Endodermal cell (in vitro differentiated cells): Measurements from ENCODE around the gene TMEM8B. TPM values are rescaled to one million over a fixed set of nuclear protein-coding genes. Genes with fewer than 3 reads are reported as not detected.

ENCODE experiments used
- DNase-seq: peaks from one replicate; pipeline ENCODE4 v3.0.0-alpha.2; 2017
- H3K27ac ChIP-seq: 2 replicates; pipeline ENCODE4 v1.5.1; 2013; ENCODE audit warnings: mild to moderate bottlenecking, low read depth, low read length, moderate library complexity
- H3K27me3 ChIP-seq: 2 replicates; pipeline ENCODE4 v1.6.1; 2013; ENCODE audit warnings: mild to moderate bottlenecking, low read length, moderate library complexity; ENCODE audit not compliant: insufficient read depth, control insufficient read depth, poor library complexity, severe bottlenecking
- H3K36me3 ChIP-seq: 2 replicates; pipeline ENCODE4 v1.7.0; 2013; ENCODE audit warnings: mild to moderate bottlenecking, low read length, moderate library complexity; ENCODE audit not compliant: control insufficient read depth, insufficient read depth
- H3K4me1 ChIP-seq: one replicate; pipeline ENCODE4 v1.7.0; 2013; ENCODE audit warnings: low read length; ENCODE audit not compliant: control insufficient read depth, insufficient read depth
- H3K4me3 ChIP-seq: 2 replicates; pipeline ENCODE4 v1.5.1; 2013; ENCODE audit warnings: mild to moderate bottlenecking, low read length, moderate library complexity
- H3K9ac ChIP-seq: 2 replicates; pipeline ENCODE4 v1.6.1; 2013; ENCODE audit warnings: mild to moderate bottlenecking, low read length, moderate library complexity; ENCODE audit not compliant: poor library complexity, severe bottlenecking; ENCODE audit errors: extremely low read depth
- H3K9me3 ChIP-seq: 2 replicates; pipeline ENCODE4 v1.6.1; 2013; ENCODE audit warnings: mild to moderate bottlenecking, low read length, moderate library complexity; ENCODE audit not compliant: control insufficient read depth
- H3K27ac Mint-ChIP-seq: 2 replicates; pipeline ENCODE4 v1.8.0; 2020; ENCODE audit warnings: mixed read lengths
- H3K27me3 Mint-ChIP-seq: 2 replicates; pipeline ENCODE4 v1.8.0; 2021; ENCODE audit warnings: mild to moderate bottlenecking, mixed read lengths; ENCODE audit not compliant: insufficient read depth
- H3K36me3 Mint-ChIP-seq: 2 replicates; pipeline ENCODE4 v1.8.0; 2020; ENCODE audit warnings: low read depth, mixed read lengths
- H3K4me1 Mint-ChIP-seq: 2 replicates; pipeline ENCODE4 v1.8.0; 2020; ENCODE audit warnings: mixed read lengths
- H3K4me3 Mint-ChIP-seq: 2 replicates; pipeline ENCODE4 v1.8.0; 2020; ENCODE audit warnings: mild to moderate bottlenecking, moderate library complexity, mixed read lengths
- H3K9me3 Mint-ChIP-seq: 2 replicates; pipeline ENCODE4 v1.8.0; 2020; ENCODE audit warnings: mild to moderate bottlenecking, mixed read lengths
- WGBS, 2 experiments: methylation state at CpG; one replicate each; pipeline versions ENCODE4 v1.1.5 to v1.1.7; 2013; ENCODE audit warnings: missing lambda C conversion rate in 2 of 2, mixed read lengths in 1 of 2; ENCODE audit not compliant: insufficient coverage in 1 of 2, insufficient read length in 1 of 2; 5-methylcytosine and 5-hydroxymethylcytosine counted together
- total RNA-seq, 2 donors: library from RNA; stranded (reverse); fragmentation: NEBNext Ultra II Directional in 1 of 2; extraction: Animal tissue kit (Norgen Biotek cat#: 25700) in 1 of 2; gene quantifications; 2 replicates in 1 of 2; 3 replicates in 1 of 2; pipeline ENCODE4 v1.2.1, GENCODE V29; 2021
- TF ChIP-seq, protein P1 (sequence below): fragments of 200-600 bp; sonication (generic); conservative IDR thresholded peaks from 2 replicates; pipeline ENCODE4 v1.5.0; 2021; ENCODE audit warnings: antibody characterized with exemption, mild to moderate bottlenecking

The TMEM8B gene
- total RNA-seq, 2 donors from 2014 or later = 12.8 to 18.3 TPM

DNA sequence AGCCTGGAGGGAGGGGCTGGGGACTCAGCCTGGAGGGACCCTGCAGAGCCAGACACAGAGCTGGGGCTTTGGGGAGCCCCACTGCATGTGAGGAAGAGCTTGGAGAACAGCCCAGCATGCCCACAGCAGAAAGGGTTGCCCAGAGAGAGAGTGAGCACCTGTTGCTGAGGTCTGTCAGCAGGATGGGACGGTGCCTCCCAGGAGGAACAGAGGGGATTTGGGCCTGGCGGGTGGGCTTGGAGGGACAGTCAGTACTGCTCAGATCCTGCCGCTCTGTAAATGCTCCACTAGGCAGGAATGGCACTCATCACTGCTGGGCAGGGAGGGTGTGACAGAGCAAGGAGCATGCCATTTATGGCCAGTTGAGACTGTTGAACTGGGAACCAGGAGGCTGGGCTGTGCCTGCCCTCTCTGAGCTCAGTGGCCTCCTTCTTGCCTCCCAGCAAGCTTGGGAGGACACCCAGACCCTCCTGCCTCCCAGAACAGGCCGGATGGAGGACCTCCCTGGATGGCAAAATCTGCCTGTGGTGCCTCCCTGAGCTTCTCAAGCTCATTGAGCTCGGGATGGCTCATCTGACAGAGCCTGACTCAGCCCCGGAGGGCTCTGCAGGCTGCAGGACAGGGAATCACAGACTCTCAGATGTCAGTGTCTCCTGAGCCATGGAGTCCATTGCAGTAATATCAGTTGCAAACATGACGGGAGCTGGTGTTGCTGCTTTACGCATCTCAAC, 76.2 kb downstream of the TMEM8B start:
- Histone ChIP-seq H3K4me1 (peaks cover 13% of the 10 kb centered on the region), H3K36me3 (no peaks in the 10 kb centered on the region), H3K9ac (no peak overlapping the region), H3K27me3 (peaks cover 8% of the 10 kb centered on the region), H3K4me3 (no peak overlapping the region), H3K27ac (no peak overlapping the region), H3K9me3 (no peaks in the 10 kb centered on the region)
- Mint-ChIP-seq H3K36me3 (no peaks in the 10 kb centered on the region), H3K27me3 (peaks cover 21% of the 10 kb centered on the region), H3K4me3 (no peak overlapping the region), H3K9me3 (no peaks in the 10 kb centered on the region), H3K4me1 (peaks cover 29% of the 10 kb centered on the region), H3K27ac (no peak overlapping the region)
- peak; percentile 59 for DNase-seq
- TF ChIP-seq, protein P1, sequence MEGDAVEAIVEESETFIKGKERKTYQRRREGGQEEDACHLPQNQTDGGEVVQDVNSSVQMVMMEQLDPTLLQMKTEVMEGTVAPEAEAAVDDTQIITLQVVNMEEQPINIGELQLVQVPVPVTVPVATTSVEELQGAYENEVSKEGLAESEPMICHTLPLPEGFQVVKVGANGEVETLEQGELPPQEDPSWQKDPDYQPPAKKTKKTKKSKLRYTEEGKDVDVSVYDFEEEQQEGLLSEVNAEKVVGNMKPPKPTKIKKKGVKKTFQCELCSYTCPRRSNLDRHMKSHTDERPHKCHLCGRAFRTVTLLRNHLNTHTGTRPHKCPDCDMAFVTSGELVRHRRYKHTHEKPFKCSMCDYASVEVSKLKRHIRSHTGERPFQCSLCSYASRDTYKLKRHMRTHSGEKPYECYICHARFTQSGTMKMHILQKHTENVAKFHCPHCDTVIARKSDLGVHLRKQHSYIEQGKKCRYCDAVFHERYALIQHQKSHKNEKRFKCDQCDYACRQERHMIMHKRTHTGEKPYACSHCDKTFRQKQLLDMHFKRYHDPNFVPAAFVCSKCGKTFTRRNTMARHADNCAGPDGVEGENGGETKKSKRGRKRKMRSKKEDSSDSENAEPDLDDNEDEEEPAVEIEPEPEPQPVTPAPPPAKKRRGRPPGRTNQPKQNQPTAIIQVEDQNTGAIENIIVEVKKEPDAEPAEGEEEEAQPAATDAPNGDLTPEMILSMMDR = no peak
- WGBS, 2 experiments = 89 to 91% methylated on average over 7 to 8 of the region's 8 CpGs

DNA sequence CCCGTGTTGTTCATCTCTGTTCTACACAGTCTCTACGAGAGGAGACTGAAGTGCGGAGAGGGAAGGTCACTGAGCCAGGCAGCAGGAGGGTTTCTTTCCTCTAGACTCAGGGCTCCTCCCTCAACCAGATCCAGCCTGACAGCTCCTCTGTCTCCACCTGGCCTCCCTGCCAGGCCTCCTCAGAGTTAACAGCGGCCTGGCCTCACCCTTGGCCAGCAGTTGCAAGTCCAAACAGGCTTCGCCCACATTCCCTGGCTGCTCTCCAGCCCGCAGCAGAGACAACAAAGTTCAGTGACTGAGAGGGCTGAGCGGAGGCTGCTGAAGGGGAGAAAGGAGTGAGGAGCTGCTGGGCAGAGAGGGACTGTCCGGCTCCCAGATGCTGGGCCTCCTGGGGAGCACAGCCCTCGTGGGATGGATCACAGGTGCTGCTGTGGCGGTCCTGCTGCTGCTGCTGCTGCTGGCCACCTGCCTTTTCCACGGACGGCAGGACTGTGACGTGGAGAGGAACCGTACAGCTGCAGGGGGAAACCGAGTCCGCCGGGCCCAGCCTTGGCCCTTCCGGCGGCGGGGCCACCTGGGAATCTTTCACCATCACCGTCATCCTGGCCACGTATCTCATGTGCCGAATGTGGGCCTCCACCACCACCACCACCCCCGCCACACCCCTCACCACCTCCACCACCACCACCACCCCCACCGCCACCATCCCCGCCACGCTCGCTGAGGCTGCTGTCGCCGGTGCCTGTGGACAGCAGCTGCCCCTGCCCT, 77.1 kb downstream of the TMEM8B start, which contains the start of gene HRCT1:
TSS of gene HRCT1 (plus strand) at position 291 of the 768 bp plus-strand sequence. CDS start at position 377, 86 bp downstream.
- no peaks in the 10 kb centered on the region for H3K36me3 ChIP-seq
- H3K4me1 ChIP-seq = peaks cover 13% of the 10 kb centered on the region
- H3K4me3 ChIP-seq = no peak within 1 kb of the TSS
- H3K4me3 Mint-ChIP-seq = no peak within 1 kb of the TSS
- TF ChIP-seq, protein P1 = no peak
- peaks cover 17% of the 10 kb centered on the region for H3K27me3 Mint-ChIP-seq
- 93 to 95% methylated on average over 7 to 28 of the region's 30 CpGs for WGBS, 2 experiments
- H3K36me3 Mint-ChIP-seq = no peaks in the 10 kb centered on the region
- H3K27ac Mint-ChIP-seq = peak within 1 kb of the TSS; percentile 76
- peak within 1 kb of the TSS; percentile 85 for H3K27ac ChIP-seq
- H3K4me1 Mint-ChIP-seq = peaks cover 29% of the 10 kb centered on the region
- H3K9ac ChIP-seq = no peak within 1 kb of the TSS
- DNase-seq = peak; percentile 52
- no peaks in the 10 kb centered on the region for H3K9me3 Mint-ChIP-seq
- peaks cover 8% of the 10 kb centered on the region for H3K27me3 ChIP-seq
- H3K9me3 ChIP-seq = no peaks in the 10 kb centered on the region

DNA sequence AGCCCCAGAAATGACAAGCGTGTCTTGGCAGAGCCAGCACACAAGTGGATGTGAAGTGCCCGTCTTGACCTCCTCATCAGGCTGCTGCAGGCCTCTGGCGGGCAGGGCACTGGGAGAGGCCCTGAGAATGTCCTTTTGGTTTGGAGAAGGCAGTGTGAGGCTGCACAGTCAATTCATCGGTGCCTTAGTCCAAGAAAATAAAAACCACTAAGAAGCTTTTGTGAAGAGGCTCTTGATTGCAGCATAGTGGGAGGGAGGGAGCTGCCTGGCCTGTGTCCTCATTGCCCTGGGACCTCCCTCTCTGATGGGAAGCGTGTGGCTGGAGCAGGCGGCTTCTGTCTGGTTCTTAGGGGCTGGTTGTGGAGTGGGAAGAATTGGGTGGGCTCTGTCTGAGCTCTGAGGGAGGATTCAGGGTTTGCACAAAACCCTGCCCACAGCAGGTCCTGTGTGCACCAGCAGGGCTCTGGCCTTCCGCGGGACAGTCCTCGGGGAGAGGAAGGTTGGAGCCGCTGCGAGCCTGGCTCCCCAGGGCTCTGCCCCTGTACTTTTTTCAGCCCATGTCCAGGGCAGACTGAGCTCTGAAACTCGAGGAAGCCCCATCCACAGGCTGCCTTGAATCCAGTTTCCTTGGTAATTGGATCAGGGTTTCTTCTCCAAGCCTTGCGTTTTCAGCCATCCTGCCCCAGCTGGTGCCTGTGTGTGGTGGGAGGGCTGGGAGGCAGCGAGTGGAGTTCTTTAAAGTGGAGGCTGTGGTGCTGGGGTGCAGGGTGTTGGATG, 78.1 kb downstream of the TMEM8B start:
- 70 to 71% methylated on average over 10 to 14 of the region's 14 CpGs for WGBS, 2 experiments
- Mint-ChIP-seq H3K27me3 (peaks cover 11% of the 10 kb centered on the region), H3K9me3 (no peaks in the 10 kb centered on the region), H3K36me3 (no peaks in the 10 kb centered on the region), H3K4me1 (peaks cover 29% of the 10 kb centered on the region), H3K27ac (peak overlapping the region; percentile 87), H3K4me3 (no peak overlapping the region)
- TF ChIP-seq, protein P1 = no peak
- Histone ChIP-seq H3K27ac (peak overlapping the region; percentile 85), H3K9ac (no peak overlapping the region), H3K27me3 (peaks cover 5% of the 10 kb centered on the region), H3K4me3 (no peak overlapping the region), H3K9me3 (no peaks in the 10 kb centered on the region), H3K36me3 (no peaks in the 10 kb centered on the region), H3K4me1 (peaks cover 13% of the 10 kb centered on the region)
- DNase-seq = peak; percentile 65
